HG03432 (cell line): ENCODE measurements around the gene KCTD2.
"Not testable (repeated sequence)": the region's sequence is repeated elsewhere in the genome, so short reads cannot be mapped to it uniquely, and the experiment has no call there.

Experiments
- ATAC-seq: cut with Tn5 transposase; IDR thresholded peaks from one replicate; pipeline ENCODE4 v1.9.1; 2021; ENCODE audit warnings: mild to moderate bottlenecking, moderate library complexity; ENCODE audit not compliant: unreplicated experiment

KCTD2 gene

DNA sequence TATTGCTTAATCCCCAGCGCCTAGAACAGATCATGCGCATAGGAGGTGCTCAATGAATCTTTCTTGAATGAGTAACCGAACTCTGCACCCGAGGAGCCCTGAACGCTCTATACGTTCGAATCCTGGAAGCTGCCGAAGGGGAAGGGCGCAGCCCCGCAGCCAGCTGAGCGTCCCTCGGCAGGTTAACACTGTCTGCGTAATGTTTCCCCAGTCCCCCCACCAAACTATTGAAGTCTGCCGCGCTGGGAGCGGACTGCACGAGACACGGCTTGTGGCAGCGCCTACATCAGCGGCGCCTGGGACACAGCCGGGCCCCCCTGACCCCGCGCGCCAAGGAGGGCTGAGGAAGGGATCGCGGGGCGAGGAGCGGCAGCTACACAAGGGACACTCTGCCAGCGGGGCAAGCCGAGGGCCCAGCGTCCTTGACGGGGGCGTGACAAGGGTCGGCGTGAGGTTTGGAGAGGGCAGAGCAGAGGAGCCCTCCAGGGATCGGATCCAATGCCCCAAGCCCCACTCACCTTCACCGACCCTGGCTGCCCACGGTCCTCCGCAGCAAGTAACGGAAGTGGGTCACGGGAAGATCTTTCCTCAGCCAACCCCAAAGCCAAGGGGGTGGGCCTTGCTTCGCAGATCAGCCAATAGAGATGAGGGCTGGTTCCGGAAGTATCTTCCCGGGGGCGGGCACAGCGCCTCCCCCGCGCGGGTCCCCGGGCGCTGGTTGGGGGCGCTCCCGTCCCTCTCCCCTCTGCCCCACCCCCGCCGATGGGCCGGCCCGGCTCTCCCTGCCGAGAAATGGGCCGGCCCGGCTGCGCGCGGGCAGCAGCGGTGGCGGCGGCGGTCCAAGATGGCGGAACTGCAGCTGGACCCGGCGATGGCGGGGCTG is at the start of gene KCTD2, which contains the start of gene ATP5PD:
Gene KCTD2 (plus strand): TSS at position 819 of the 883 bp plus-strand sequence. CDS start 26 bp downstream, at position 845.
Gene ATP5PD (minus strand): TSS at position 563 of the 883 bp plus-strand sequence. CDS start 4,319 bp downstream, outside the sequence.
- ATAC-seq, result peak; percentile 93

GRCh38 chr17:74998783-74999182 is 48.2 kb upstream of the KCTD2 start:
- ATAC-seq, result no peak

GRCh38 chr17:74999523-74999922 is 47.5 kb upstream of the KCTD2 start:
- no peak for ATAC-seq

GRCh38 chr17:75001915-75002843 is 44.8 kb upstream of the KCTD2 start:
- ATAC-seq, result no peak

- no peak for ATAC-seq
These were observed 43.7 kb upstream of the KCTD2 start for GRCh38 chr17:75003070-75003956.

- ATAC-seq, result no peak
These were observed 43.1 kb upstream of the KCTD2 start for GRCh38 chr17:75003957-75004355.

DNA sequence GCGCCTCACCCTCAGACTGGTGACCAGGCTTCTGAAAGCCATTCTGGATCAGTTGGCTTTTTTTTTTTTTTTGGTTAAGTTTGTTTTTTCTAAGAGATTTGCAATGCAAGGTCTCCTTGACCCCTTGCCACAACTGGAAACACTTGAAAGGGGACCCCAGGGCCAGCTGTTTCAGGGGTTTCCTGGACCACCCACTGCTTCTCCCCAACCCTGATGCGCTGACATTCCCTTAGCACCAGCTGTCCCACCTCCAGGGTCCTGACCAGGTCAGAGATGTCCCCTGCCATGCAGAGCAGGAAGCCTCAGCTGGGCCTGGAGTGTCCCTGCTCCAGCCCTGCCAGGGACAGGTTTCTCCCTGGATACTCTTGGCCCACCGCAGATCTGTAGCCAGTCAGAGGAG is 42.7 kb upstream of the KCTD2 start:
- ATAC-seq, result no peak

- no peak for ATAC-seq
These were observed 41.7 kb upstream of the KCTD2 start for GRCh38 chr17:75005291-75005690.

DNA sequence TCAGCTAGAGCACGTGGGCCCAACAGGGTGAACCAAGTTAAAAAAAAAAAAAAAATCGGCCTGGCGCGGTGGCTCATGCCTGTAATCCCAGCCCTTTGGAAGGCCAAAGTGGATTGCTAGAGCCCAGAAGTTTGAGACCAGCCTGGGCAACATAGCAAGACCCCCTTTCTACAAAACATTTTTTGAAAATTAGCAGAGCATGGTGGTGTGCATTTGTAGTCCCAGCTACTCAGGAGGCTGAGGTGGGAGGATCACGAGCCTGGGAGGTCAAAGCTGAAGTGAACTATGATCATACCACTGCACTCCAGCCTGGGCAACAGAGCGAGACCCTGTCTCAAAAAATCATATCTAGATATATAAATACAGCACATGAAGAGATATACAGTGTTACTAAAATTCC is 40.9 kb upstream of the KCTD2 start:
- not testable (repeated sequence) for ATAC-seq

GRCh38 chr17:75006653-75007052 is 40.4 kb upstream of the KCTD2 start:
- no peak for ATAC-seq

- ATAC-seq, result no peak
These were observed 38.7 kb upstream of the KCTD2 start for GRCh38 chr17:75008373-75008772.

DNA sequence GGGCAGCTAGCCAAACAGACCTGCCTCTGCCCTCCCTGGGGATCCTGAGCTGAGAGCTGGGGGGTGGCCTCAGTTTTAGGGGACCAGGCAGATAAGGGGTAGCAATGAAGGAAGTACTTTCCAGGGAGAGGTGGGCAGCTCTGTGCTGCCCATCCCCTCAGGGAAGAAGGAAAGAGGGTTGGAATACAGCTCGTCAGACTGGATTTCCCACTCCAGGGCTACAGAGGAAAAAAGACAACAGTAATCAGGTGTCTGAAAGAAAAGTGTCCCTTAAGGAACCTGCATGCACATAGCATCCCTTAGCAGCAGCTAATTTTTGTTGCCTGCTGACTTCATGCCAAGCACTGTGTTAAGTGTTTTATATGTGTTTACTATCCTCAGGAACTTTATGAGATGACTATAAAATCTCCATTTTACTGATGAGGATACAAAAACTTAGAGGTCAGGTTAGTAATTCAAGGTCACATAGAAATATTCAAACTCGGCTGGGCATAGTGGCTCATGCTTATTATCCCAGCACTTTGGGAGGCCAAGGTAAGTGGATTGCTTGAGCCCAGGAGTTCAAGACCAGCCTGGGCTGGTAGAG is 37.8 kb upstream of the KCTD2 start:
- no peak for ATAC-seq

- ATAC-seq, result no peak
These were observed 36.2 kb upstream of the KCTD2 start for GRCh38 chr17:75010683-75011400.

DNA sequence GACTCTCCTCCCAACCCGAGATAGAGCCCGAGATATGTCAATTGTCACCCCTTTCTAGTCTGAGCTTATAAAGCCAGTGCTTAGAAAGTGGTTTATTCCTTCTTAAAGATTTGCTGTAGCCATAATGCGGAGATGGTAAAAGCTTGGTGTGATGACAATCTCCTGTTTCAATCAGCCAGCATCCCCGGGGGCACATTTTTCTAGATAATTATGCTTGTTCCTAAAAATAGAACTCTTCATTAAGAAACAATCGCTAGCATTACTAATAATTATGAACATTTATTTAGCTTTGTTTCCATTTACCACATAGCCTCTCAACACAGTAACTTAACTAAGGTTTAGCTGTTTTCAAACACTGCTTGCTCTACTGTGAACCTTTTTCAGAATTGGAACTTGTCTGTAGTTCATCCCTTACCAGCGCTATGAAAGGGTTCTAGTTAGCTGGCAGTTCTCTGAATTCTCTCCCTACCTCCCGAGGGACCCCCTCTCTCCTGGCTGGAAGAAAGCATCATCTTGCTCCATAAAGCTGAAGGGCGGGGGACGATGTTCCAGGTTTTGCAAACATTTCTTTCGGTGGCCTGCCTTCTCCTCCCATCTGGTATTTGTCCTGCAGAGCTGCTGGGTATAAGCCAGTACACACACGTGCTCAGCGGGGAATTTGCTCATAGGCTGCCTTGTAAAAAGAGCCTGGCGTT is 35.5 kb upstream of the KCTD2 start:
- ATAC-seq, result no peak

DNA sequence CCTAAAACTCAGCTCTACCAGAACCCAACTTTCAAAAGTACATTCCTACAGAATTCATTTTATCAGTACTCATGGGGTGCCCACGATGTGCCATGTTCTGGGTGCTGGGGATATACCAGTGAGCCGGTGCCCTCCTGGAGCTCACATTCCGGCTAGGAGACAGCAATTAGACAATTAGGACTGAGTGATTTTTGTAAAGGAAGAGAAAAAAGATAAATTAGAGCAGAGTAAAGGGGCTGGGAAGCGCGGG is 35.0 kb upstream of the KCTD2 start:
- no peak for ATAC-seq

- peak; percentile 91 for ATAC-seq
These were observed 34.5 kb upstream of the KCTD2 start, which contains the start of gene MRPL58 for GRCh38 chr17:75012346-75013091. MRPL58 (plus strand) TSS chr17:75012670; CDS start chr17:75012687, 17 bp downstream.

DNA sequence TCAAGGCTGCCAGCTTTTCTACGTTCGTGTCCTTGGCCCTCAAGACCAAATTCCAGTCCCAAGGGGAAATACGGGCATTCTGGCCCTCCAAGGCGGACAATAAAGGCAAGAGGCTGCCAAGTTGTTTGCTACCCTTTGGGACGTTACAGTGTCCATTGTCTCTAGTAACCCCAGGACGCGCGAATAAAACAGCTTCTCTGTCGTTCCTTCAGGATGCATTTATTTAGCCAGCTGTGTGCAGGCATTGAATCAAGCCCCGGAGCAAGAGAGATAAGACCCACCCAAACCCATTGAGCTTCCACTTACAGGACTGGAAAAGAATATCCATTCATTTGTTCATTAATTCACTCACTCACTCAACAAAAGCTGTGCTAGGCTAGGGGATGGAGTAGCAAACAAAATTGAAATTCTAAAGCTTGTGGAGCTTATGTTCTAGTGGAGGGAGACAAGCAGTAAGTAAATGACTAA is 33.9 kb upstream of the KCTD2 start:
- ATAC-seq, result no peak

DNA sequence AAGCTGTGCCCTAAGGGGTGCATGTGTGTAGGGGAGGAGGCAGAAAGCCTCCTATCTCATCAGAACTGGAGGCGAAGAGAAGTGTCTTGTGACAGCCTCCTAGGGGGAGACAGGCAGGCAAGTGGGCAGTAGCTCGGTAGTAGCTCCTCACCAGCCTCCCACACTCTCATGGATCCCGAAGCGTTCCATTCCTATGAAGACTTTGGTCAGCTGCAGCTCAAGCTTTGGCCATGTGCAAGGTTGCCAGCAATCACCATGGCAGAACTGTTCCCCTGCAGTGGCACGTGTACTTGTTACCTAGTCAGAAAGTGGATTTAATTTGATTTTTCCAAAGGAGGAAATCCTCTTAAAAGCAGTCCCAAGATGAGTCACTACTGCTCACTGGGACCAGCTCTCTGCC is 27.9 kb upstream of the KCTD2 start:
- ATAC-seq, result no peak
